Measurements from ENCODE around the gene CCDC78.

Gene CCDC78

DNA sequence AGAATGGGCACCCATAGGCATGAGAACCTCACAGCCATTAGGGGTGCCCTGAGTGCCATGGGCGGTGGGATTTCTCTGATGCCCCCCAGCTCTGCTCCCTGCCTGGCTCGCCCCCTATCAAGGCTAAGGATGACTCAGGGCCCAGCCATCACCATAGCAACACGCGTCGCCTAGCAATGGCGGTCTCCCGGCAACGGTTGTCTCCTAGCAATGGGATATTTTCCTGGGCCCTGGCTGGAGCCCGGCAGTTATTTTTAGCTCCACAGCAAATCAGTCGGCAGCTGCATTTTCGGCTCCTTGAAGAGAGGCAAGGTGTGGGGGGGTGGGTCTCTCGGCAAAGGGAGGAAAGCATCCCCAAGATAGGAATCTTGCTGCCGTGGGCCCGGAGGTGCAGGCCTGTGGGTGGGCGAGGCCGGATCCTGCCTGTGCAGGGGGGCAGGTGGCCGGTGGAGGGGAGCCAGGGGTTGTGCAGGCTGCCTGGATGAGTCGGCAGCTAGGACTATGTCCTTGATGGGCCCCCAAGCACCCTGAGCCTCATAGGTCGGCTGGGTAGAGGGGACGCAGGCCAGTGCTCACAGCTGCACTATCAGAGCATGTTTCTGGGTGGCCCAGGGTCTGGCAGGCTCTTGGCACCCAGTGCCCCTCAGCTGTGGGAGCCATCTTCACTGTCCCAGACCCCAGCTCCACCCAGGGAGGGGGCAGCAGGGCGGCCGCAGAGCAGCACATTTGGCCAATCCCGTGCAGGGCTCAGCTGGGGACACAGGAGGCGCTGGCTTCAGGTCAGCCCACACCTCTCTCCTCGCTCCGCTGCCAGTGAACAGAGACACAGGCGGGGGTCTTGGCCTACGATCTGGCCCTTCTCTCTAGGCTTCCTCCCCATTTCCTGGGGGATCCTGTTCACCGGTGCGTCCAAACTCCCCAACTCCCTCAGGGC lies 16.4 kb downstream of the CCDC78 start:
- DNase-seq (ENCODE audit: low read depth) = no peak

DNA sequence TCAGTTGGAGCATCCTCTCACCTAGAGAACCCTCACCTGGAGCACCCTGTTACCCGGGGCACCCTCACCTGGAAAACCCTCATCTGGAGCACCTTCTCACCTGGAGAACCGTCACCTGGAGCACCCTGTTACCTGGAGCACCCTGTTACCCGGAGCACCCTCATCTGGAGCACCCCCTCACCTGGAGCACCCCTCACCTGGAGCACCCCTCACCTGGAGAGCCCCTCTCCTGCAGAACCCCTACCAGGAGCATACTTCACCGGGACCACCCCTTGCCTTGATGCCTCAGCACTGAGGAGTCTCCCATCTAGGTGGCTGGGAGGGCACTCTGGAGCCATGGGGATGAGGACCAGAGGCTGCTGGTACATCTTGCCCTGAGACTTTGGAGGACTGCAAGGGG lies 17.3 kb downstream of the CCDC78 start:
- no peak for DNase-seq (ENCODE audit: low read depth)

DNA sequence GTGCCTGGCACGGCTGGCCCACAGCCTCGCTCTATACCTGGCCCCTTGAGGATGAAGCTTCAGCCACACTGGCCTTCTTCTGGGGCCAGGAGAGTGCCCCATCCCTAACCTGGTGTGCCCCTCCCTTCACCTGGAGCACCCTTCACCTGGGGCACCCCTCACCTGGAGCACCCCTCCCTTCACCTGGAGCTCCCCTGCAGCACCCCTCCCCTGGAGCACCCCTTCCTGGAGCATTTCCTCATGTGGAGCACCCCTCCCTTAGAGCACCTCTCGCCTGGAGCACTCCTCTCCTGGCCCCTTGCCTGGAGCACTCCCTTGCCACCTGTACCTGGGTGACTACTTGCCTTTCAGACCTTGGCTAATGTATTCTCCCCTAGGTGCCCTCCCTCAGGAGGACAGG lies 18.2 kb downstream of the CCDC78 start:
- no peak for DNase-seq (ENCODE audit: low read depth)

DNA sequence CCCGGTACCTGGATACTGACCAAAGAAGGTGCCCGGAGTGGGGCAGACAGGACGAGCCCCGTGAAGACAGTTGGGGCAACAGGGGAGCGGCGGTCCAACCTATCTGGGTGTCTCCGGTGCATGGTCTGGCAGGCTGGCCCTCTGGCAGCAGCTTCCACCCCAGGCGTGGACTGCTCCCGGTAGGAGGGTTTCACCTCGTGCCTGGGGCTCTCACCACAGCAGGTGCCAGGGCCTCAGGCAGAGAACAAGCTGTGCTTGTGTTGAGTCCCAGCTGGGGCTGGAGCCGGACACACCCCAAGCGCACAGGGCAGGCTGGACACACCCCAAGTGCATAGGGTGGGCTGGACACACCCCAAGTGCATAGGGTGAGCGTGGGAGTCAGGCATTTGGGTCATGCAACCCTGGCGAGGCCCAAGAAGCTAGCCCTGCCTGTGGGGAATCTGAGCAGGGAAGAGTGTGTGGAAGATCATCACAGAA lies 19.1 kb downstream of the CCDC78 start:
- no peak for DNase-seq (ENCODE audit: low read depth)

DNA sequence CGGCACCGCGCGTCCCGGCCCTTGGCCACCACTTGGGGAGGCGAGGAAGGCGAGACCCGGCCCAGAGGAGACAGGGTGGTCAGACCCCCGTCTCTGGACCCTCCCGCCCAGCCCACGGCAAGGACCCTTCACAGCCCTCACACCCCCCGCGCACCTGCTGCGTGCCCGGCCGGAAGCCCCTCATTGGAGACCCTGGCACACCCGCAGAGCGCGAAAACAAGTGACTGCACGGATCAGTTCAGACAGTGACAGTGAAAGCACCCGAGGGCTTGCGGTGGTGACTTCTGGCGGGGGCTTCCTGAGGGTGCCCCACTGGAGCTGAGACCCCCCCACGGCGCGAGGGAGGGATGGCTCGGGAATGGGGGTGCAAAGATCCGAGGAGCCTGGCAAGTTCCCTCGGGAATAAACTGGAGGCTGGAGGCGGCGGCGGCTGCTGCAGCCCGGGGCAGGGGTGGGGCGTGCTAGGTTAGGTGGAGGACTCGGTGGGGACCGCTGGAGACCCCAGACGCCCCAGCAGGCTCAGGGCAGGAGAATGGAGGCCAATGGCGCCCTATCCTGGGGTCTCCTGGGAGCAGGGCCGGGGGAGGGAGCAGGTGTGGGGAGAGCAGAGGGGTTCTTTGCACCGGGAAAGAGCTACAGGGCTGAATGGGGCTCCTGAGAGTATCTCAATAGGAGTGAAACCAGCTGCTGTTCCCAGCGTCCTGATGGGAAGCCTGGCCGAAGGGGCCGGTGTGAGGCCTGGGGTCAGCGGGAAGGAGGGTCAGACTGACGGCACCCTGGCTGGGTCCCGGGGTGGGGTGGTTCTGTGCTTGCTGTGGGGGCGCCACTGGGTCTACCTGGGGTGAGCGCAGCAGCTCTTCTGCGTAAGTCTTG lies 19.8 kb downstream of the CCDC78 start:
- no peak for DNase-seq (ENCODE audit: low read depth)

DNA sequence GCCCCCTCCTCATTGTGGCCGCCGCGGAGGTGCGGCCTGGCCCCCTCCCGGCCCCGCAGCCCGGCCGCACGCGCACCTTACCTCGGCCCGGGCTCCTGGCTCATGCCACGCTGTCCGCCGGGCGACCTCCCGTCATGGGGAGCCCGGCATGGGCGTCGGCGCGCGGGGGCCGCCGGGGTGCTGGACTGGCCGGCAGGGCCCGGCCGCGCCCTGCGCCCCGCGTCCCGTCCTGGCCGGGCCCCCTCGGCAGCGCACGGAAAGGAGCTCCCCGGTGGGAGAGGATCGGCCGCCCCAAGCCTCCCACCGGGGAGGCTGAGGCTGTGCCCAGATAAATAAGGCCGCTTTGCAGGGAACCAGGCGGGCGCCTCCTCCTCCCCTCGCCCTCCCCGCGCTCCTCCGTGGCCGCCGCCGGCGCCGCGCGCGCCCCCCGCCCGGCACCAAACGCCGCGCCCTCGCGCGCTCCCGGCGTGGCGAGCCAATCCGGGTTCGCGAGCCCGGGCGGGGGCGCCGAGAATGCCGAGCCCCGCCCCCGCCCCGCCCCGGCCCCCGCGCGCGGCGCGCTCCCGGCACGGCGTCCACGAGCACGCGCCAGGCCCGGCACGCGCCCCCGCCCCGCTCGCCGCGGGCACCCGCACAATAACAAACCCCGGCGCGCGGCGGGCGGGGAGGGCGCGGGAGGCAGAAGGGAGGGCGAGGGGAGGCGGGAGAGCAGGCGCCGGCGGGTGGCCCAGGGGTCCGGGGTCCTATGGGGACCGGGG lies 20.6 kb downstream of the CCDC78 start, which contains the start of gene FBXL16:
TSS of gene FBXL16 (minus strand) at position 371 of the 758 bp plus-strand sequence. CDS start 8,396 bp downstream, outside the sequence.
- no peak for DNase-seq (ENCODE audit: low read depth)

DNA sequence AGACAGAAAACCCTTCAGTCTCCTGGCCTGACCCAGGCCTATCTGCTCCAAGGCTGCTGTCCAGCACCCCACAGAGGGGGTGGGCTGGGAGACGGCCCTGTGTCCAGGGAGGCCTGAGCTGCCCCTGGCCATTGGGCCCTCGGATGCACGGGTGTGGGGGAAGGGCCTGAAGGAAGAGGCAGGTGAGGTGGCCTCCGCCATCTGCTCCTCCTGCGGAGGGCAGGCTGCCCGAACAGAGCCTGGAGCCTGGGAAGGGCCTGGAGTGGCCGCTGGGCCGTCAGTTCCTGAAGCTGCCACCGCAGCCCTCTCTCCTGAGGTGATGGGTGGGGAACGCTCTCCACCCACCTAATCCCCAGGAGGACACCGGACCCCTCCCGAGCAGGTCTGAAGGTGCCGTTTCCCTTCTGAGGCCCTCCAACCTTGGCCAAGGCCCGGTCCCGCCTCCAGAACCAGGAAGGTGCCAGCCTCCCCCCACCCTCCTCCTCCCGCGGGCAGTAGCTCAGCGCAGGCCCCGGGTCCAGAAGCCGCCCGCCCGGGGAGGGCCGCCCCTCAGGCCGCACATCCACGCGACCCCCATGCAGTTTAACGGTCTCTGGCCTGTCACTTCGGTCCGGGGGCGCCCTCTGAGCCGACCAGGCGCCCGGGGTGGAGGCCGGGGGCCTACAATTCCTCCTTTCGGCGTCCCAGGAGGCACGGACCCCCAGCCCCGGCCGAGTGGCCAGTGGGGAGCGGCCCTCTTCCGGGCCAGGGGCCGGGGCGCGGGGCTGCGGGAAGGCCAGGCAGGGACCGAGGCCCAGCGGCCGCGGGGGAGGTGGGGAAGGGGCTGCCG lies 21.5 kb downstream of the CCDC78 start:
- DNase-seq (ENCODE audit: low read depth) = no peak

DNA sequence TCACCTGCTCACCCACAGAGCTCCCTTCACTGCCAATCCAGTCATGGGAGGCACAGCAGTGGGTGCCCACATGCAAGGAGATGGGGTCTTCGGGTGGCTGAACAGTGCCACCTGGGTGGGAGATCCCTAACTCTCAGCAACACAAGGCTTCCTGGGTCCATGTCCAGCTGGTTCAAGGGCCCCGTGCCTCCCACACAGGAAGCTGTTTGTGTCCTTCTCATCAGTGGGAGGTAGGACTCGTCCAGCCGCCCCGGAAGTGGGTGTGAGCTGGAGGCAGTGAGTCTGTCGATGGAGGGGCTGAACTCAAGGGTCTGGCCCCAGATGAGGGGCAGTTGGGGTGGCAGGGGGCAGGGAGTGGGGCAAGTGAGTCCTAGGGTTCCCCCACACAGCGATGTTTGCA lies 22.2 kb downstream of the CCDC78 start:
- DNase-seq (ENCODE audit: low read depth) = no peak

DNA sequence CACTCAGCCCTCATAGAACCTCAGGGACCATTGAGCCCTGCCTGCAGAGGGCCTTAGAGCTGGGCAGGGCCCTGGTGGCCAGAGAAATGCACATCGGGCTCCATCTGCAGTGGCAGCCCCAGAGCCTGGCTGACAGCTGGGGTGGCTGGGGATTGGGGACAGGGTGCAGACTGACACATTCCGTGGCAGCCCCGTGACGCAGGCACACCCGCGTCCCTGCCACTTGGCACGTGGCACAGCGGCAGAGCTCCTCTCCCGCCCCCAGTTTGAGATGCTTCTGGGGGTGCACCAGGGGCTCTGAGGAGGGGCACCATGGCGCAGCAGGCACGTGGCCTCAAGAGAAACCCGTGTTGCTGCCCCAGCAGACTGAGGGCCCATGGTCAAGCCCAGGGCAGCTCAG lies 22.8 kb downstream of the CCDC78 start:
- no peak for DNase-seq (ENCODE audit: low read depth)

DNA sequence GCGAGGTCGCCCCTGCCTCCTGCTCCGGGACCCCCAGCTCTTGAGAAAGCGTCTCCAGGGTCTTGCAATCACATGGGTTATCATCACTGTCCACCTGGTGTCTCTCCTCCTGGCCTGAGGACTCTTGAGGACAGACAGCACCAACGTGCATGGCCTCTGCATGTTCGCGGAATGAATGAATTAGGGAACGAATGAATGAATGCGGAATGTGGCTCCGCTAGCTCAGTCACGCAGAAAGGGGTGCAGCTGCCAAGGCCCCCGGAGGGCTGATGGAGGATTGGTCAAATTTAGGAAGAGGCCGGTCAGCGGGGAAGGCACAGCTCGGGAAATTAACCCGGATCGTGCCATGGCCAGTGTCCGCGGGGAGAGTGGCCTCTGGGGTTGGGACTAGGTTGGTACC lies 23.9 kb downstream of the CCDC78 start:
- DNase-seq (ENCODE audit: low read depth) = no peak

DNA sequence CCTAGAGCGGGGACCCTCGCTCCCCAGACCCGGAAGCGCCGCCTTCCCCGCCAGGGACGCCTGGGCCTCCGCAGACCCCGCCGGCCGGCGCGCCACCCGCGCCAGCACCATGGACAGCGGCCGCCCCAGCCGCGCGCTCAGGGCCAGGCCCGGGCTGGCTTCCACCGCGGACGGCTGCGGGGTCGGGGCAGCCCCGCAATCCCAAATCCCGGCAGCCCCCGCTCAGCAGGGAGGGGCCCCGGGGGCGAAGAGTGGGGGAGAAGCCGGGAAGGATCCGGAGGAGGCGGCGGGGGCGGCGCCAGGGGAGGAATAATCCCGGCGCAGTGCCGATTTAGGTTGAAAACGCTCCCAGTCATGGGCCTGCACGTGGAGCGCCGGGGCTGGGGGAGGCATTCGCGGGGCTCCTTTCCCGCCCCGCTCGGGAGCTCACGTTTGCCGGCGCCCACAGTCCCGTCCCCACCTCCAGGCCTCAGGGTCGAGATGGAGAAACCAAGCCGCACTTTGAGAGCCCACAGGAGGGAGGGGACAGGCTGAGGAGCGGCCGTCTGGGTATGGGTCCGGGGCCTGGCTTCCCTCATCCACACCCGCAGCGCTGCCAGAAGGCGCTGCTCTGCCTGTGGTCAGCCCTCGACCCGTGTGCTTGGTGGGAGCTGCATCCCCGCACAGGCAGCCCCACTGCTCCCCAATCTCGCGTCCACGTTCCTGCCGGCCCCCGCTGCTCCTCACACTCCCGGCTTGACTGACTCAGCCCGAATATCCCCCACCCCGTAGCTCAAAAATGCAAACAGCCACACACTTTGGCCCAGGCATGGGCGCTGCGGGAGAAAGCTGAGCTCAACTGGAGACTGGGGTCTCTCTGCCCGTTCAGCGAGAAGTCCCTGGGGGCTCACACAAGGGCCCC lies 25.3 kb downstream of the CCDC78 start:
- DNase-seq (ENCODE audit: low read depth) = no peak

DNA sequence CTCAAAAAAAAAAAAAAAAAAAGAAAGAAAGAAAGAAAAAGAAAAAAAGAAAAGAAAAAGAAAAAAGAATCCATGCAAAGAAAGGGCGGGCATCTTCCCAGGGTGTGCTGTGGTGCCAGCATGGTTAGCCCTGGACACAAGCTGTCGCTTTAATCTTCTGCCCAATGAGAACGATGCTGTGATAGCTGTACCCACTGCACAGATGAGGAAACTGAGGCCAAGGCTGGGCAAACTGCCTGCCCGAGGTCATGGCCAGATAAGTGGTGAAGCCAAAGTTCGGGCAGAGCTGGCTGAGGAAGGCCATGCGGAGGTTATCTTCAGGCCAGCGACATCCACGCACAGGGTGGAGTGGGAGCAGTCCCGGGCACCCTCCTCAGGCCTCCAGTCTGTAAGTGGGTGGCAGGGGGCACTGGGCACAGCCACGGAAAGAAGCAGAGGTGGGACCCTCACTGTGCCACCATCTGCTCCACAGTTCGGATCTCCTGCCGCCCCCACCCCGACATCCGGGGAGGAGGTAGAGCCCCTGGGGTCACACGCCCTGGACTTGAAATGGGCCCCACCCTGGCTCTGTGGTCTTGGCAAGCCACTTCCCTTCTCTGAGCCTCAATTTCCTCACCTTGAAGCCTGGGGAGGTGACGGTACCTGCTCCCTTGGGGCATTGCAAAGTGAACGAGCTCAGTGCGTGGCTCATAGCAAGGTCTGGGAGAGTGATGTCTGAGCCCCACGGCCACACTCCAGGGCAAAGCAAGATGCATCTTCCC lies 27.2 kb downstream of the CCDC78 start:
- DNase-seq (ENCODE audit: low read depth) = no peak

DNA sequence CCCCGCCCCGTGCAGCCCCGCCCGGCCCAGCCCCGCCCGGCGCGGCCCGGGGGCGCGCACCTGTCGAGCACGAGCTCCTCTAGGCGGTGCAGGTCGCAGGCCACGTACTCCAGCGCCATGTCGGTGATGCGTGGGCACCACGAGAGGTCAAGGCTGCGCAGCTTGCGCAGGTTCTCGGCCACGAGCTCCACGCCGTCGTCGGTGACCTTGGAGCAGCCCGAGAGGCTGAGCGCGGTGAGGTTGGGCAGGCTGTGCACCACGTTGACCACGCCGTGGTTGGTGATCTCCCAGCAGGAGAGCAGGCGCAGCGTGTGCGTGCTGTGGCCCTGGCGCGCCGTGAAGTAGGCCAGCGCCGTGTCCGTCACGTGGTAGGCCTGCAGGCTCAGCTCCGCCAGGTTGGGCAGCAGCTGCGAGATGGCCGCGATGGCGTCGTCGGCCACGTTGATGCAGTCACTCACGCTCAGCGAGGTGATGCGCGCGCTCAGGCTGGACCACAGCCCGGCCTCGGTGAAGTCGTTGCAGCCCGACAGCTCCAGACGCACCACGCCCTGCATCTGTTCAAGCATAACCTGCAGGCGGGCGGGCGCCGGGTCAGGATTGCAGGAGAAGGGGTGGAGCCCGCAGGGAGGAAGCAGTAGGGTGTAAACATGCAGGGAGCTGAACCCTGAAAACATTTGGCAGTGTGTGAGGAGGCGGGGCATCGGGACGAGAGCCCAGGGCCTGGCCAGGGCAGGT lies 30.7 kb downstream of the CCDC78 start:
- peak; percentile 59 for DNase-seq (ENCODE audit: low read depth)

DNA sequence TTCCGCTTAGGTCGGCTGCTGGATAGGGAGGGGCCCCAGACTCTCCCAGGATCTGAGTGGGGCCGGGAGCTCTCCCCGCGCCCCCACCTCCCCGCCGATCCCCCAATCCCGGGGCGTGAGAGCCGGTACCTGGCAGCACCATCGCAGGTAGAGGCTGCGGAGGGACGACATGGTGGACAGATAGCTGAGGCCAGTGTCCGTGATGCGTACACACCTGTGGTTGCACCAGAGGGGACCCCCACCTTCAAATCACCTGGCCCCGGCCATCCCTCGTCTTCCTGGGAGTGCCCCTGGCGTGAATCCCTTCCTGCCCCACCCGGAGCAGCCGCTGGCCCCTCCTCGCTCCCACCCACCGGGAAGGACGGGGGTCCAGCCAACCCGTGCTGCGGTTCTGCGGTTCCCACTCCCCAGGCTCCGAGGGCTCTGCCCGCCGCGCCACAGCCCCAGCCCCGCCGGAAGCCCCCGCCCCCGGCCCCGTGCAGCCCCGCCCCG lies 31.3 kb downstream of the CCDC78 start:
- DNase-seq (ENCODE audit: low read depth) = no peak

DNA sequence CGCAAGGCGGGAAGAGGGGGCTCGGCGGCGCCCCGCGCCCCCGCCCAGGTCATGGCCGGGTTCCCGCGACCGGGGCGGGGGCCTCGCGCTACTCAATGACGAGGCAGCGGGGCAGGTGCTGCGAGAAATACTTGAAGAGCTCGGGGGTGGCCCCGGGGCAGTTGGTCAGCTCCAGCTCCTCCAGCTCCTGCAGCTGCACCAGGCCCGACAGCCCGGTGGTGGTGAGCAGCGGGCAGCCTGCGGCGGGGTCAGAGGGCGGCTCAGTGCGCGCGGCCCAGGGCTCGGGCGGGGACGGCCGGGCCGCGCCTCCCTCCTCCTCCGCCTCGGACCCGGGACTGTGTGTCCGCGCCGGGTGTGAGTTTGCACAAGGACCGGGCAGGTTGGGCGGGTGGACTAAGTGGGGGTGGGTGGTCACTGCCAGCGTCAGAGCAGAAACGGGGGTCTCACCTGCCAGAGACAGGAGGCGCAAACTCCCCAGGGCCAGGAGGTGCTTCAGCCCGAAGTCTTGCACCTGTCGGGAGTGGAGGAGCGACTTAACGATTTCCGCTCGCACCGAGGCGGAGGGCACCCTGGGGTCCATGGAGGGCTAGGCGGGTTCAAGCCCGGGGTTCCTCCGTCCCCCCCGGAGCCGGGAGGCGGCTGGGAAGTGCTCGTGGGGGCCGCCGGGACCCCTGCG lies 31.9 kb downstream of the CCDC78 start:
- no peak for DNase-seq (ENCODE audit: low read depth)

DNA sequence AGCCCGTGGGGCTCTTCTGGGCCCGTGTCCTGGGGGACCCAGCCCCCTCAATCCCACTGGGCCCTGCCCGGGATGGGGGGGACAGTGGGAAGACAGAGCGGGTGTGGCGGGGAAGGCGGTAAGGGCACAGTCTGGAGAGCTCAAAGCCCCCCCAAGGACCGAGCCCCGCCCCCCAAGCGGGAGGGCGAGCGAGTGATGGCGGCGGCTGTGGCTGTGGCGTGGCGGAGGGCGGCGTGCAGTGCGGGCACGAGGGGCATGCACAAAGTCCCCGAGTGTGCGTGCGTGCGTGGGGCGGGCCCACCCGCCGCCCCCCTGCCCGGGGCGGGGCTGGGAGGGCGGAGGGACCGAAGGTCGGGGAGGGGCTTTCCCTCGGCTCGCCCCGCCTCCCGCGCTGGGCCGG lies 32.5 kb downstream of the CCDC78 start:
- no peak for DNase-seq (ENCODE audit: low read depth)

DNA sequence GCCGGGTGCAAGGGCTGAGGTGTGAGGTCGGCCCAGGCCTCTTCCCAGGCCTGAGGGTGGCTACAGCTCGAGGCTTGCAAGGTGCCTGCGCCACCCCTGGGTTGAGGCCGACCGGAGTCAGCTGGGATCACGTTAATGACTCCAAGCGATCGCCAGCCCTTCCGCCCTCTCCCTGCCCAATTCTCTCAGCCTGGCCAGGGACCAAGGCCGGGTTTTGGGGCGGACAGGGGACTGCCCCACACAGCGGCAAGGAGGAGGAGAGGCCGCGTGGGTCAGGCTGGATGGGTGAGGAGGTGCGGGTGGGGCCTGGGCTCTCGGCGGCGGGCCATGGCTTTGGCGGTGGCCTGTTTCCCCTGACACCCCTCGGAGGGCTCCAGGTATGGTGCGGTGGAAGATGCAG lies 32.9 kb downstream of the CCDC78 start:
- DNase-seq (ENCODE audit: low read depth) = no peak

All from stimulated activated CD4-positive, alpha-beta T cell treated with anti-CD3 and anti-CD28 coated beads, Interleukin-2, amount 100 ng/mL, for 4 hours (primary cell).